Measurements from ENCODE around the gene TMEM258. TPM values are rescaled to one million over a fixed set of nuclear protein-coding genes. Genes with fewer than 3 reads are reported as not detected.

Gene TMEM258
- total and polyA plus RNA-seq, 2 of the 4 experiments (the other 2 are of a cell fraction): 107 to 280 TPM

DNA sequence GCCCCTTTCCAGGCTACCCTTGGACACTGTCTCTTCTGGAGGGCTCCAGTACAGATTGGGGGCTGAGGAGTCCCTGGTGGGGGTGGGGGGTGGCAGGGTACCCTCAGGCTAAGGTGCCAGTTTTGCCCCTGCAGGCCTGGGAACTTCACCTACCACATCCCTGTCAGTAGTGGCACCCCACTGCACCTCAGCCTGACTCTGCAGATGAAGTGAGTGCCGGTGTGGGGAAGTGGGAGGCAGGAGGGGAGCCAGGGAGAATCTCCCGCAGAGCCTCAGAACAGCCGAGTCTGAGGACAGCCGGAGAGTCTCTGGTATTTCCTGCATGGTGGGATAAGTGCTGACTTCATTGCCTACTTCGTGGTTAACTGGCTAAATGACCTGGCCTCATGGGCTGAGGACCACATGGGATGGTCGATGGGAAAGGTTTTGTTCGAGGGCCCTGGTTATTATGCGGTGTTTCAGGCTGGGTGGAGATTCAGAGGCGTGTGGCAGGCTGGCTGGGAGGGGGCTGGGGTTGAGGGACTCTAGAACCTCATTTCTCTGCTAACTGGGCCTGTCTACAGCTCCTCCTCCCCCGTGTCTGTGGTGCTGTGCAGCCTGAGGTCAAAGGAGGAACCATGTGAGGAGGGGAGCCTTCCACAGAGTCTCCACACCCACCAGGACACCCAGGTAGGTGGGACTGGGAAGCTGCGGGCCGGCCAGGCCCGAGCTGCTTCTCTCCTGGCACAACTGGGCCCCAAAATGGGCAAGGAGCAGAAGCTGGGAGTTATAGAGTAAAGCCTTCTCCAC, 8.5 kb downstream of the TMEM258 start:
- Histone ChIP-seq H2AFZ (replicated peaks; ENCODE audit: low read length, poor library complexity) (no peak overlapping the region), H3K79me1 (ENCODE audit: low read depth in 1 of 2, low read length in 2 of 2) (peaks cover 2 to 11% of the 10 kb centered on the region in 2 experiments; a peak in 1 of 4 replicates), H2BK15ac (ENCODE audit: low read depth, low read length) (no peak overlapping the region), H4K91ac (ENCODE audit: insufficient read depth, low read depth, low read length) (peak overlapping the region; percentile 6; the same call in 1 of the 2 replicates), H3K56ac (ENCODE audit: extremely low read depth, insufficient read depth, low read length) (no peak overlapping the region), H3K9ac (ENCODE audit: low read depth, low read length) (no peak overlapping the region), H2AK5ac (ENCODE audit: low read depth, low read length) (no peak overlapping the region; the same call in 1 of the 2 replicates), H4K20me1 (ENCODE audit: insufficient read depth, low read length) (peaks cover 6% of the 10 kb centered on the region; the same call in 1 of the 2 replicates), H2AK9ac (replicated peaks; ENCODE audit: low read depth, low read length, poor library complexity) (no peak overlapping the region), H3K18ac (ENCODE audit: low read depth, low read length) (no peak overlapping the region), H3K23ac (ENCODE audit: low read depth, low read length) (no peak overlapping the region), H3K14ac (replicated peaks; ENCODE audit: low read depth, low read length) (no peak overlapping the region), H3K4ac (ENCODE audit: low read depth, low read length) (no peak overlapping the region), H3K27me3 (ENCODE audit: control insufficient read depth, insufficient read depth, low read length) (no peaks in the 10 kb centered on the region), H4K8ac (ENCODE audit: low read depth in 2 of 2, low read length in 2 of 2) (no peak overlapping the region), H2BK5ac (ENCODE audit: low read depth, low read length, poor library complexity, severe bottlenecking) (no peak overlapping the region), H2BK20ac (ENCODE audit: low read depth, low read length) (no peak overlapping the region), H3K9me1 (ENCODE audit: insufficient read depth, low read length) (no peaks in the 10 kb centered on the region; the same call in 1 of the 2 replicates), H3K36me3 (ENCODE audit: control insufficient read depth, insufficient read depth, low read length) (peaks cover 49% of the 10 kb centered on the region), H4K5ac (ENCODE audit: low read depth, low read length) (no peak overlapping the region), H3K4me3 (ENCODE audit: insufficient read depth, low read depth, low read length) (no peak overlapping the region), H3K9me3 (ENCODE audit: control insufficient read depth, insufficient read depth, low read length) (no peaks in the 10 kb centered on the region), H3K27ac (ENCODE audit: insufficient read depth, low read length) (no peak overlapping the region), H3K4me2 (ENCODE audit: low read depth, low read length) (no peak overlapping the region), H3K4me1 (ENCODE audit: control insufficient read depth, insufficient read depth, low read length) (peaks cover 3% of the 10 kb centered on the region; the same call in 1 of the 2 replicates), H2BK120ac (ENCODE audit: low read depth, low read length) (no peak overlapping the region)
- POLR2A ChIA-PET (ENCODE audit: unreplicated experiment): no interaction called here
- CTCF ChIA-PET: interaction anchor here (0.6 kb wide), 1 partner anchor 148 kb away, joined by 6 read pairs; no protein-coding TSS in a partner anchor
- ATAC-seq (ENCODE audit: low read depth): peak; percentile 51
- dilution Hi-C loops (cut with HindIII; ENCODE audit: low sequenced_read_pairs, unreplicated experiment): no loop called here
- DNase-seq: peak; percentile 71
- TF ChIP-seq, protein P1, sequence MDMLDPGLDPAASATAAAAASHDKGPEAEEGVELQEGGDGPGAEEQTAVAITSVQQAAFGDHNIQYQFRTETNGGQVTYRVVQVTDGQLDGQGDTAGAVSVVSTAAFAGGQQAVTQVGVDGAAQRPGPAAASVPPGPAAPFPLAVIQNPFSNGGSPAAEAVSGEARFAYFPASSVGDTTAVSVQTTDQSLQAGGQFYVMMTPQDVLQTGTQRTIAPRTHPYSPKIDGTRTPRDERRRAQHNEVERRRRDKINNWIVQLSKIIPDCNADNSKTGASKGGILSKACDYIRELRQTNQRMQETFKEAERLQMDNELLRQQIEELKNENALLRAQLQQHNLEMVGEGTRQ (IDR thresholded peaks at IDR 0.05; ENCODE audit: low read depth, low read length): 0 out of 2 replicates have a peak, but pooled peaks have one; percentile 7
- TF ChIP-seq, protein P2, sequence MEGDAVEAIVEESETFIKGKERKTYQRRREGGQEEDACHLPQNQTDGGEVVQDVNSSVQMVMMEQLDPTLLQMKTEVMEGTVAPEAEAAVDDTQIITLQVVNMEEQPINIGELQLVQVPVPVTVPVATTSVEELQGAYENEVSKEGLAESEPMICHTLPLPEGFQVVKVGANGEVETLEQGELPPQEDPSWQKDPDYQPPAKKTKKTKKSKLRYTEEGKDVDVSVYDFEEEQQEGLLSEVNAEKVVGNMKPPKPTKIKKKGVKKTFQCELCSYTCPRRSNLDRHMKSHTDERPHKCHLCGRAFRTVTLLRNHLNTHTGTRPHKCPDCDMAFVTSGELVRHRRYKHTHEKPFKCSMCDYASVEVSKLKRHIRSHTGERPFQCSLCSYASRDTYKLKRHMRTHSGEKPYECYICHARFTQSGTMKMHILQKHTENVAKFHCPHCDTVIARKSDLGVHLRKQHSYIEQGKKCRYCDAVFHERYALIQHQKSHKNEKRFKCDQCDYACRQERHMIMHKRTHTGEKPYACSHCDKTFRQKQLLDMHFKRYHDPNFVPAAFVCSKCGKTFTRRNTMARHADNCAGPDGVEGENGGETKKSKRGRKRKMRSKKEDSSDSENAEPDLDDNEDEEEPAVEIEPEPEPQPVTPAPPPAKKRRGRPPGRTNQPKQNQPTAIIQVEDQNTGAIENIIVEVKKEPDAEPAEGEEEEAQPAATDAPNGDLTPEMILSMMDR (conservative IDR thresholded peaks at IDR 0.05; ENCODE audit: low read depth, low read length): no peak
- no peak for TF ChIP-seq CHD1 (IDR thresholded peaks at IDR 0.05; ENCODE audit: low read depth, low read length)
- intact Hi-C loops (cut with micrococcal nuclease): no loop called here
- WGBS, 2 experiments (ENCODE audit: extremely low coverage in 2 of 2, insufficient read length in 1 of 2): 64% methylated on average over 6 of the region's 13 CpGs; no CpG with 5 or more reads in 1 of the 2 experiments
- in situ Hi-C loops (cut with MboI; ENCODE audit: low sequenced_read_pairs): no loop called here
- no TSS peak for BruUV-seq (replicated peaks)

Measured in IMR-90 (cell line).